HepG2 (cell line): ENCODE results near the gene RNASE11. TPM values are rescaled to one million over a fixed set of nuclear protein-coding genes. Genes with fewer than 3 reads are reported as not detected.

Experiments
- CEBPG ChIP-seq: IDR thresholded peaks from 2 replicates; pipeline ENCODE4 v1.6.1; 2016
- FLYWCH1 ChIP-seq: sonication (generic); formaldehyde crosslinking; IDR thresholded peaks from 2 replicates; pipeline ENCODE4 v1.8.1; 2023; ENCODE audit warnings: mild to moderate bottlenecking, missing genetic modification reagents
- FOXK1 ChIP-seq: sonication (generic); formaldehyde crosslinking; IDR thresholded peaks from 2 replicates; pipeline ENCODE4 v1.4.0; 2020; ENCODE audit warnings: low read depth, missing genetic modification reagents, borderline replicate concordance
- MXI1 ChIP-seq: IDR thresholded peaks from 3 replicates; pipeline ENCODE4 v1.6.1; 2012; ENCODE audit warnings: low read depth, low read length, inconsistent platforms, borderline replicate concordance
- NFYB ChIP-seq: sonication (generic); formaldehyde crosslinking; IDR thresholded peaks from 2 replicates; pipeline ENCODE4 v1.4.0; 2020; ENCODE audit warnings: missing genetic modification reagents
- SOX13 ChIP-seq, 3 experiments: fragments of 450-650 bp in 1 of 3; sonication (generic) in 1 of 3; formaldehyde crosslinking in 1 of 3; IDR thresholded peaks in 2 of 3; conservative IDR thresholded peaks in 1 of 3; 2 replicates each; pipeline versions ENCODE4 v1.5.0 to v1.6.1; 2016 to 2020; ENCODE audit warnings: antibody characterized with exemption in 1 of 3, mild to moderate bottlenecking in 1 of 3, missing compliant biosample characterization in 1 of 3, missing genetic modification reagents in 1 of 3, moderate library complexity in 1 of 3
- ZNF30 ChIP-seq: sonication (generic); formaldehyde crosslinking; IDR thresholded peaks from 2 replicates; pipeline ENCODE4 v1.5.0; 2020; ENCODE audit warnings: mild to moderate bottlenecking, missing genetic modification reagents
- ZNF558 ChIP-seq: sonication (generic); formaldehyde crosslinking; IDR thresholded peaks from 2 replicates; pipeline ENCODE4 v1.9.0; 2022; ENCODE audit warnings: mild to moderate bottlenecking, missing genetic modification reagents, borderline replicate concordance
- polyA plus RNA-seq, 8 experiments: library from polyadenylated mRNA; depleted of rRNA in 3 of 8; stranded (reverse) in 7 of 8; unstranded in 1 of 8; fragments of >200 nt; fragmentation: Illumina TruSeq in 4 of 8; extraction: Trizol in 4 of 8; gene quantifications; 2 replicates each; pipeline versions ENCODE4 v1.2.1 to v1.2.3, GENCODE V29; 2011 to 2016; ENCODE audit warnings: low read depth in 4 of 8, missing spikeins in 1 of 8, mixed read lengths in 1 of 8; ENCODE audit not compliant: insufficient read depth in 1 of 8
- total RNA-seq, 5 experiments: library from RNA; depleted of rRNA; stranded (reverse); fragments of >200 nt; fragmentation: Illumina TruSeq; extraction: Trizol; gene quantifications; 2 replicates each; pipeline ENCODE4 v1.2.3, GENCODE V29; 2016; ENCODE audit warnings: low read depth in 1 of 5
- TF ChIP-seq, protein P1 (sequence below): sonication (generic); formaldehyde crosslinking; IDR thresholded peaks from 2 replicates; pipeline ENCODE4 v1.4.0; 2020; ENCODE audit warnings: missing genetic modification reagents
- TF ChIP-seq, protein P2 (sequence below): sonication (generic); formaldehyde crosslinking; IDR thresholded peaks from 2 replicates; pipeline ENCODE4 v1.5.0; 2020; ENCODE audit warnings: mild to moderate bottlenecking, missing genetic modification reagents
- TF ChIP-seq, protein P3 (sequence below): IDR thresholded peaks from 2 replicates; pipeline ENCODE4 v1.4.0; 2020; ENCODE audit warnings: mild to moderate bottlenecking, missing genetic modification reagents
- TF ChIP-seq, protein P4 (sequence below): IDR thresholded peaks from 2 replicates; pipeline ENCODE4 v1.6.1; 2012; ENCODE audit warnings: inconsistent platforms
- TF ChIP-seq, protein P5 (sequence below): sonication (generic); formaldehyde crosslinking; IDR thresholded peaks from 2 replicates; pipeline ENCODE4 v1.4.0; 2020; ENCODE audit warnings: mild to moderate bottlenecking, missing genetic modification reagents
- TF ChIP-seq, protein P6 (sequence below): sonication (generic); formaldehyde crosslinking; IDR thresholded peaks from 2 replicates; pipeline ENCODE4 v1.5.1; 2020; ENCODE audit warnings: mild to moderate bottlenecking, missing genetic modification reagents, moderate library complexity

RNASE11 gene
- total and polyA plus RNA-seq, 2 of the 13 experiments (the other 11 are each of a cell fraction or from before 2014, with no cell fraction given) = not detected

DNA sequence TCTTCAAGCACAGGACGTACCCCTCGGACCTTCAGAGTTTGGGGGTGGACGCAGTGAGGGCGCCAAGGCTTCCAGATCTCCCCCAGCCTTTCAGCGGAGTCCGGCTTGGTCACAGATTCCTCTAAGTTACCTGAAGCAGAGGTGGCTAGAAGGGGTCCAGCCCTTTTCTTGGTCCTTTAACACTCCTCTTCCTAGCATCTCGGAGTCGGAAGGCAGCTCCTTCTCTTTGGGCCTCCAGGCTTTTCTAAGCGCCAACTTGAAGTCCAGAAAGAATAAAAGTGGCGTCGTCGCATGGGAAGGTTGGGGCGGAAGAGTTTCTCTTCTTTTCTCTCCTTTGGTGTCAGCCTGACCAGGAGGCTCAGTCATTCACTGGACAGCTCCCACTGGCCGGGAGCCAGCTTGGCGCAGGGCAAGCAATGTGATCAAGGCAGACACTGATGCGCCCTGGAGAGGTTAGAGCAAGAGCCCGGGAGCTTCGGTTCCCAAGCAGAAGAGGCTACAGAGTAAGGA is 44.1 kb upstream of the RNASE11 start (continued):
- TF ChIP-seq, protein P1, sequence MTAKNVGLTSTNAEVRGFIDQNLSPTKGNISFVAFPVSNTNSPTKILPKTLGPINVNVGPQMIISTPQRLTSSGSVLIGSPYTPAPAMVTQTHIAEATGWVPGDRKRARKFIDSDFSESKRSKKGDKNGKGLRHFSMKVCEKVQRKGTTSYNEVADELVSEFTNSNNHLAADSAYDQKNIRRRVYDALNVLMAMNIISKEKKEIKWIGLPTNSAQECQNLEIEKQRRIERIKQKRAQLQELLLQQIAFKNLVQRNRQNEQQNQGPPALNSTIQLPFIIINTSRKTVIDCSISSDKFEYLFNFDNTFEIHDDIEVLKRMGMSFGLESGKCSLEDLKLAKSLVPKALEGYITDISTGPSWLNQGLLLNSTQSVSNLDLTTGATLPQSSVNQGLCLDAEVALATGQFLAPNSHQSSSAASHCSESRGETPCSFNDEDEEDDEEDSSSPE (CRISPR knock-in tag) = no peak
- TF ChIP-seq ZNF558 (0 out of 2 replicates have a peak, but pooled peaks have one; percentile 25), FLYWCH1 (0 out of 2 replicates have a peak, but pooled peaks have one; percentile 41), FOXK1 (CRISPR knock-in tag) (no peak), NFYB (CRISPR knock-in tag) (peak; percentile 26; the same call in 1 of the 2 replicates), SOX13 (IDR thresholded peaks at IDR 0.05) (no peak), SOX13 (CRISPR knock-in tag; conservative IDR thresholded peaks at IDR 0.05 in 1 of 2, IDR thresholded peaks at IDR 0.05 in 1 of 2) (0 out of 4 replicates have a peak, but pooled peaks of 1 of the 2 experiments have one; percentile 10), MXI1 (0 out of 3 replicates have a peak, but pooled peaks have one; percentile 46), ZNF30 (no peak), CEBPG (CRISPR knock-in tag) (0 out of 2 replicates have a peak, but pooled peaks have one; percentile 11)
- TF ChIP-seq, protein P2, sequence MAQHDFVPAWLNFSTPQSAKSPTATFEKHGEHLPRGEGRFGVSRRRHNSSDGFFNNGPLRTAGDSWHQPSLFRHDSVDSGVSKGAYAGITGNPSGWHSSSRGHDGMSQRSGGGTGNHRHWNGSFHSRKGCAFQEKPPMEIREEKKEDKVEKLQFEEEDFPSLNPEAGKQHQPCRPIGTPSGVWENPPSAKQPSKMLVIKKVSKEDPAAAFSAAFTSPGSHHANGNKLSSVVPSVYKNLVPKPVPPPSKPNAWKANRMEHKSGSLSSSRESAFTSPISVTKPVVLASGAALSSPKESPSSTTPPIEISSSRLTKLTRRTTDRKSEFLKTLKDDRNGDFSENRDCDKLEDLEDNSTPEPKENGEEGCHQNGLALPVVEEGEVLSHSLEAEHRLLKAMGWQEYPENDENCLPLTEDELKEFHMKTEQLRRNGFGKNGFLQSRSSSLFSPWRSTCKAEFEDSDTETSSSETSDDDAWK (CRISPR knock-in tag) = no peak
- TF ChIP-seq, protein P3, sequence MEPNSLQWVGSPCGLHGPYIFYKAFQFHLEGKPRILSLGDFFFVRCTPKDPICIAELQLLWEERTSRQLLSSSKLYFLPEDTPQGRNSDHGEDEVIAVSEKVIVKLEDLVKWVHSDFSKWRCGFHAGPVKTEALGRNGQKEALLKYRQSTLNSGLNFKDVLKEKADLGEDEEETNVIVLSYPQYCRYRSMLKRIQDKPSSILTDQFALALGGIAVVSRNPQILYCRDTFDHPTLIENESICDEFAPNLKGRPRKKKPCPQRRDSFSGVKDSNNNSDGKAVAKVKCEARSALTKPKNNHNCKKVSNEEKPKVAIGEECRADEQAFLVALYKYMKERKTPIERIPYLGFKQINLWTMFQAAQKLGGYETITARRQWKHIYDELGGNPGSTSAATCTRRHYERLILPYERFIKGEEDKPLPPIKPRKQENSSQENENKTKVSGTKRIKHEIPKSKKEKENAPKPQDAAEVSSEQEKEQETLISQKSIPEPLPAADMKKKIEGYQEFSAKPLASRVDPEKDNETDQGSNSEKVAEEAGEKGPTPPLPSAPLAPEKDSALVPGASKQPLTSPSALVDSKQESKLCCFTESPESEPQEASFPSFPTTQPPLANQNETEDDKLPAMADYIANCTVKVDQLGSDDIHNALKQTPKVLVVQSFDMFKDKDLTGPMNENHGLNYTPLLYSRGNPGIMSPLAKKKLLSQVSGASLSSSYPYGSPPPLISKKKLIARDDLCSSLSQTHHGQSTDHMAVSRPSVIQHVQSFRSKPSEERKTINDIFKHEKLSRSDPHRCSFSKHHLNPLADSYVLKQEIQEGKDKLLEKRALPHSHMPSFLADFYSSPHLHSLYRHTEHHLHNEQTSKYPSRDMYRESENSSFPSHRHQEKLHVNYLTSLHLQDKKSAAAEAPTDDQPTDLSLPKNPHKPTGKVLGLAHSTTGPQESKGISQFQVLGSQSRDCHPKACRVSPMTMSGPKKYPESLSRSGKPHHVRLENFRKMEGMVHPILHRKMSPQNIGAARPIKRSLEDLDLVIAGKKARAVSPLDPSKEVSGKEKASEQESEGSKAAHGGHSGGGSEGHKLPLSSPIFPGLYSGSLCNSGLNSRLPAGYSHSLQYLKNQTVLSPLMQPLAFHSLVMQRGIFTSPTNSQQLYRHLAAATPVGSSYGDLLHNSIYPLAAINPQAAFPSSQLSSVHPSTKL (CRISPR knock-in tag) = peak; percentile 7; the same call in 1 of the 2 replicates
- TF ChIP-seq, protein P4, sequence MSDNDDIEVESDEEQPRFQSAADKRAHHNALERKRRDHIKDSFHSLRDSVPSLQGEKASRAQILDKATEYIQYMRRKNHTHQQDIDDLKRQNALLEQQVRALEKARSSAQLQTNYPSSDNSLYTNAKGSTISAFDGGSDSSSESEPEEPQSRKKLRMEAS = 0 out of 2 replicates have a peak, but pooled peaks have one; percentile 18
- TF ChIP-seq, protein P5, sequence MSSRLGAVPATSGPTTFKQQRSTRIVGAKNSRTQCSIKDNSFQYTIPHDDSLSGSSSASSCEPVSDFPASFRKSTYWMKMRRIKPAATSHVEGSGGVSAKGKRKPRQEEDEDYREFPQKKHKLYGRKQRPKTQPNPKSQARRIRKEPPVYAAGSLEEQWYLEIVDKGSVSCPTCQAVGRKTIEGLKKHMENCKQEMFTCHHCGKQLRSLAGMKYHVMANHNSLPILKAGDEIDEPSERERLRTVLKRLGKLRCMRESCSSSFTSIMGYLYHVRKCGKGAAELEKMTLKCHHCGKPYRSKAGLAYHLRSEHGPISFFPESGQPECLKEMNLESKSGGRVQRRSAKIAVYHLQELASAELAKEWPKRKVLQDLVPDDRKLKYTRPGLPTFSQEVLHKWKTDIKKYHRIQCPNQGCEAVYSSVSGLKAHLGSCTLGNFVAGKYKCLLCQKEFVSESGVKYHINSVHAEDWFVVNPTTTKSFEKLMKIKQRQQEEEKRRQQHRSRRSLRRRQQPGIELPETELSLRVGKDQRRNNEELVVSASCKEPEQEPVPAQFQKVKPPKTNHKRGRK = no peak
- TF ChIP-seq, protein P6, sequence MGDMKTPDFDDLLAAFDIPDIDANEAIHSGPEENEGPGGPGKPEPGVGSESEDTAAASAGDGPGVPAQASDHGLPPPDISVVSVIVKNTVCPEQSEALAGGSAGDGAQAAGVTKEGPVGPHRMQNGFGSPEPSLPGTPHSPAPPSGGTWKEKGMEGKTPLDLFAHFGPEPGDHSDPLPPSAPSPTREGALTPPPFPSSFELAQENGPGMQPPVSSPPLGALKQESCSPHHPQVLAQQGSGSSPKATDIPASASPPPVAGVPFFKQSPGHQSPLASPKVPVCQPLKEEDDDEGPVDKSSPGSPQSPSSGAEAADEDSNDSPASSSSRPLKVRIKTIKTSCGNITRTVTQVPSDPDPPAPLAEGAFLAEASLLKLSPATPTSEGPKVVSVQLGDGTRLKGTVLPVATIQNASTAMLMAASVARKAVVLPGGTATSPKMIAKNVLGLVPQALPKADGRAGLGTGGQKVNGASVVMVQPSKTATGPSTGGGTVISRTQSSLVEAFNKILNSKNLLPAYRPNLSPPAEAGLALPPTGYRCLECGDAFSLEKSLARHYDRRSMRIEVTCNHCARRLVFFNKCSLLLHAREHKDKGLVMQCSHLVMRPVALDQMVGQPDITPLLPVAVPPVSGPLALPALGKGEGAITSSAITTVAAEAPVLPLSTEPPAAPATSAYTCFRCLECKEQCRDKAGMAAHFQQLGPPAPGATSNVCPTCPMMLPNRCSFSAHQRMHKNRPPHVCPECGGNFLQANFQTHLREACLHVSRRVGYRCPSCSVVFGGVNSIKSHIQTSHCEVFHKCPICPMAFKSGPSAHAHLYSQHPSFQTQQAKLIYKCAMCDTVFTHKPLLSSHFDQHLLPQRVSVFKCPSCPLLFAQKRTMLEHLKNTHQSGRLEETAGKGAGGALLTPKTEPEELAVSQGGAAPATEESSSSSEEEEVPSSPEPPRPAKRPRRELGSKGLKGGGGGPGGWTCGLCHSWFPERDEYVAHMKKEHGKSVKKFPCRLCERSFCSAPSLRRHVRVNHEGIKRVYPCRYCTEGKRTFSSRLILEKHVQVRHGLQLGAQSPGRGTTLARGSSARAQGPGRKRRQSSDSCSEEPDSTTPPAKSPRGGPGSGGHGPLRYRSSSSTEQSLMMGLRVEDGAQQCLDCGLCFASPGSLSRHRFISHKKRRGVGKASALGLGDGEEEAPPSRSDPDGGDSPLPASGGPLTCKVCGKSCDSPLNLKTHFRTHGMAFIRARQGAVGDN = peak; percentile 61
